GM12892 (cell line): ENCODE measurements around the gene FCF1.

Experiments used
- POLR2A ChIP-seq: IDR thresholded peaks from 2 replicates; pipeline ENCODE4 v1.6.1; 2011; ENCODE audit warnings: low read depth, low read length, control low read depth
- POLR2AphosphoS5 ChIP-seq: IDR thresholded peaks from 2 replicates; pipeline ENCODE4 v1.6.1; 2011; ENCODE audit warnings: low read depth, low read length, control low read depth
- TAF1 ChIP-seq: IDR thresholded peaks from 2 replicates; pipeline ENCODE4 v1.6.1; 2011; ENCODE audit warnings: low read depth, mild to moderate bottlenecking, control low read depth, low read length, borderline replicate concordance

DNA sequence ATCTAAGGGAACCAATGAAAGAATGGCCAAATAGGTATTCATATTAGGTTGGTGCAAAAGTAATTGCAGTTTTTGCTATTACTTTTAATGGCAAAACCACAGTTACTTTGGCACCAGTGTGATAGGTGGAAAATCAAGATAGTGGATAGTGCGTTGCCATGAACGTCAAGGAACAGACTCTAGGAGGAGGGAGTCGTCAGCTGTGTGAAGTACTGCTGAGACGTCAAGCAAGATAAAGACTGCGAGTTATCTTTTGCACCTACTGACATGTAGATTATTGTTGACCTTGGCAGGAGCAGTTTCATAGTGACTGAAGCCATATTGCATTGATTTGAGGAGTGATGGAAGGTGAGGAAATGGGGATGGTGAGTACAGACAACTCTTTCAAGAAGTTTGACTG is 58.5 kb downstream of the FCF1 start:
- no peak for TF ChIP-seq POLR2A
- TF ChIP-seq POLR2AphosphoS5 = no peak
- no peak for TF ChIP-seq TAF1
